NCI-H146 (cell line): ENCODE data around the gene ZBTB16.

Experiments
- DNase-seq: peaks from one replicate; lab custom pipeline; 2025; lab: John Stamatoyannopoulos, UW

ZBTB16 gene

DNA sequence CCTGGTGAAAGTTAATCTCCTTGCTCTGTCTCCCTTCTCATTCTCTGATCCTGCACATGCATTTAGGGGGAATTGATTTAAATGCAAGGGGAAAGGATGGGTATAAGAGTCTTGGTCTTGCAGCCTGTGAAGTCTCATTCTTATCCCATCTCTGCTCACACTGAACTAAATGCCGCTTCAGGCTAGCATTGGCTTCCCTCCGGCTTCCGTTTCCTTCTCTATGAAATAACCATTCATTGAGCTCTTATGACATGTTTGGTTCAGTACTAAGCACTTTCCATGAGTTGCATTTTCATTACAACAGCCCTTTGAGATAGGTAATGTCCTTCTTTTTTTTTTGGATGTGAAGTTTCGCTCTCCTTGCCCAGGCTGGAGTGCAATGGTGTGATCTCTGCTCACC, 5.6 kb downstream of the ZBTB16 start:
- no peak for DNase-seq

DNA sequence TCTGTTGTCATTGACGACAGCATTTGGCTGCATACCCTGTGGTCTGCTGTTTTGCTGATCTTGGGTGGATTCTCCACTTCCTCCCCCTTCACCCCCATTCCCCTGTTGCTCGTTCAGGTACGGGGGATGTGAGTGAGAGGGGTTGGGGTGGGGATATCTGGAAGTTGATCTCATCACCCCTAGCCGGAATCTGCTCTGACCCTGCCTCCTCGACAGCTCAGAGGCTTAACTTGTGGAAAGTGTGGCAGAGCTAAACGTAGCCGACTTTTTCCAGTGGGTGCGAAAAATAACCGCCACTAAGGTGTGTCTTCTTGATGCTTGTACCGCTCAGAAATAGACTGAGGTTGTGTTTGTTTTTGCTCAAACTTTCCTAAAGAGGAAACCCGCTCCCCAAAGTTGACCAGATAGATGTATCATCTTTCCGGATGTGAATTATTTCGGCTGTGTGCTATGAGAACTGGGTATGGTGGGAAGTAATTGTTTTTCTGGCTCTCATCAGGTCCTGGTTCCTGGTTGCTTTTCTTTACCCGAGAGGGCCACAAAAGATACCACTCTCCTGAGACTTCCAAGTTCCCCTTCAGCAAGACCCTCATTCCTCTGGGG, 6.6 kb downstream of the ZBTB16 start:
- no peak for DNase-seq

DNA sequence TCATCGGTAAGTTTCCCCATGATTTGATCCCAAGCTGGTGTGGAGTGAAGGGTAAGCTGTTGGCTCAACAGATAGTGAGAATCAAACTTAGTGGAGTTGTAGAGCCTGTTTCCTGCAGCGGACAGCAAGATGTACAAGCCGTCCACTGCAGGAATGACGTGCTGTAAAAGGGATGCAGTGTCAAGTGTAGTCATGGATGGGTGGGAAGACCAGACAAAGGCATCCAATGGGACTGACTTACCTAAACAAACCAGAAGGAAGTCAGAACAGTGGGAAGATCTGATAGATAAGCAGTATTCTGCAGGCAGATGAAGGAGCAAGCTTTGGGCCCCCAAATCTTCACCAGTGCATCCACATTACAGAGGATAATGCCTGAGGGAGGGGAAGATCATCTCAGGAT, 8.8 kb downstream of the ZBTB16 start:
- no peak for DNase-seq

DNA sequence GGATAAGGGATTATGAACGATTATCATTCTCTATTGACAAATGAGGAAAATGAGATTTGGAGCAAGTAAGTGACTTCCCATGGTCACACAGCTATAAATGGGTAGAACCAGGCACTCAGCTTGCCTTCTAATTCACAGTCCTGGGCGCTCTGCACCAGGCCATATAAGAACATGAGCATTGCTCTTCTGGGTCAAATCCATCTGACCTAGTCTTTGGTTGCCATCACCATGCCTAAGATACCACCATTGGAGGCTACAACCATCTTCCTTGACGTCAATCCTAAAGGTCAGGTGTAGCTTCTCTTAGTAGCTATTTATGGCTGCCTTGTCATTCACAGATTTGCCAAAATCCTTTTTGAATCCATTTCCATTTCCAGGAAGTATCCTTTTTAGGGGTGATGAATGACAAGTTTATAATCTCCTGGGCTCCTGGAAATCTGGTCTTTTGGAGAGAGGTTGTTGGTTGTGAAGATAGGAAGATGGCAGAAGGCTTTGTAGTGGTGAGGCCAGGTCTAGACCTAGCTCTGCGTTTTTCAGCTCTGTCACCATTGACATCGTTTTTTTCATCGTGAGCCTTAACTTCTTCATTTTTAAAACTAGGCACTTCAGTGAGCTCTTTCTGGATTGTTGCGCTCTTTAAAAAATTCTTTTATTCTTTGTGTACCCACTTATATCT, 11.1 kb downstream of the ZBTB16 start:
- no peak for DNase-seq

DNA sequence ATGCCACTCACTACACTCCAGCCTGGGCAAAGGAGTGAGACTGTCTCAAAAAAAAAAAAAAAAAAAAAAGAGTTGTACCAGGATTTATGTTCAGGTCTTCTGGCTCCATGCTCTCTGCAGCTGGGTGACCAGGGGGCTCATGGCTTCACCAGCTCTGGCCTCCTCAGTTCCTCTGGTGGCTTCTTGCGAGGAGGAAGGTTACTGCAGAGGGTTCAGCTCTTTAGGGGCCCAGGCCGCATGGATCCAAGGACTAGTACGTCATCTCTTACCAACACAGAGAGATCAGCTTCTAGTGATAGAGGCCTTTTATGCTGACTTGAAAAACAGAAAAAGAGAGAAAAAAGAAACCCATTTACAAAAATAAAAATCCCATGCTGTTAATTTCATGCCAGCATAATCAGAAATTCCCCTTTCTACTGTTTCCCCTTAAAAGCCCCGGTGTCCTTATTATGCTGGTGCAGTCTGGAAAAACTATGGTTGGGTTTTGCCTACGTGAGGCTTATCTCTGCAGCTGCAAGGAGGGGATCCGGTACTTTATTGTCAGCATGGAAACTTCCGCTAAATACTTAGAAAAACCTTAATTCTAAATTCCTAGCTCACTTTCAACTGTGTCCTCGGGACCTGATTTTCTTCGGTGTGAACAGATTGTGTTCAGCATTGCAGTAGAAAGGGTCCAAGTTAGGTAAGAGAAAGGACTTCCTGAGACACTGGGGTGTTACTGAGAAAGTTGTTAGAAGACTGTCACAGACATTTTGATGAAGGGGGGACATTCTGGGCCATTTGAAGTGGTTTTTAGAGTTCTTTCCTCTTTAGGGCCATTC, 13.7 kb downstream of the ZBTB16 start:
- DNase-seq = no peak

DNA sequence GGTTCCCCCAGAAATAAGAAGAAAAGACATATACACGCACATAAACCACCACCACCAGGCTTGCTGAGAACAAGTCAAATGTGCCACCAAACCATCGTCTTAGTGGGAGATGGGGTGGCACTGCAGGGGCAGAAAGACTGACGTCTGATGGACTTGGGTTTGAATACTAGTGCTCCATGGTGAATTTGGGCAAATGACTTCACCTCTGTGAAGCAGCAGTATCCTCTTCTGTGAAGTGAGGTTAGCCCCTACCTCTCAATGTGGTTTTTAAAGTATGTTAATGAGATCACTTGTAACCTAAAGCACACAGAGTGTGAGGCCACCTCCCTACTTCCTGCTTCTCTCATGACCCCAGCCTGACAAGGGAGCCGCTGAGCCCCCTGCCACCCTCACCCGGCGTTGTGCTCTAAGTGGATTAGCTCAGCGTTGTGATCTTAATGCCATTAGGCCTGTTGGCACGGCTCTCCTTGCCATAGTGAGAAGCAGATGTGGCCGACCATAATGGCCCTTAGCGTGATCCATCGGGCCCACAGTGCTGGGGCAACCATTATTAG, 14.4 kb downstream of the ZBTB16 start:
- no peak for DNase-seq

DNA sequence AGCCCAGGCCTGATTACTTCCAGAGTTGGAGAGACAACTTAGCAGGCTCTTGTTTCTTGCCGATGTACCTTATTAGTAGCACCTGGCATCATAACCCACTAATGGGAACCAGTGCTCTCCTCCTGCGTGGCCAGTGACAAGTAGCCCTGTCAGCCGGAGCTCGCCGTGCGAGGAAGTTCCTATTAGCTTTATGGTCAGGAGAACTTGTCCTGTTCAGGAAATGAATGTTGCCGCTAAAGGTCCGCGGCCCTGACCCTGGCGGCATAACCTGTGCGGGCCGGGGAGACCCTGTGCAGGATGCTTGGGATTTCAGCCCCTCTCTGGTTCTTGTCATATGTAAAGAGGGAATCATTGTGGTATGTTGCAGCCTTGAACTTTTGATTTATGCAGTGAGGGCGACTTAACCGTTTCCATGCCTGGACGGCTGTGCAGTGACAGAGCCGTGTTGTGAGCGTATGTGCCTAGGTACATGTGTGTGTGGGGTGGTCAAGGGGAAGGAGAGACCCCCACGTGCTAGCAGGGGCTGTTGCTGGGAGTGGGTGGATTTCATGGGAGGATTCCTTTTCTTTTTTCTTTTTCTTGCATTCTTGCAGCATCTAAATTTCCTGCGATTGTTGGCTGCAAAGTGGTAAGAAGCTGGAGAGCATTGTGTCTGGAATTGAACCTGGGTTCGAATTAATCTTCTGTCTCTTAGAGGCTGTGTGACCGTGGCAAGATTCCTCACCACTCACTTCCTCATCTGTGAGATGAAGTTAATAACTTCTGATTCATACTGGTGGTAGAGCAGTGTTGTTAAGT, 15.2 kb downstream of the ZBTB16 start:
- DNase-seq = no peak

DNA sequence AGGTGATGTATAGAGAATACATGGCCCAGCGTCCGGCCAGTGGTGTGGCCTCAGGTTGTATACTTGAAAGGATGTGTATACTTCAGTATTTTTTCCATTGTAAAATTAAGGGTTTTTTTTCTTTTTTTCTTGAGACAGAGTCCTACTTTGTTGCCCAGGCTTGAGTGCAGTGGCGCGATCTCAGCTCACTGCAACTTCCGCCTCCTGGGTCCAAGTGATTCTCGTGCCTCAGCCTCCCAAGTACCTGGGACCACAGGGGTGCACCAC, 15.8 kb downstream of the ZBTB16 start:
- no peak for DNase-seq

DNA sequence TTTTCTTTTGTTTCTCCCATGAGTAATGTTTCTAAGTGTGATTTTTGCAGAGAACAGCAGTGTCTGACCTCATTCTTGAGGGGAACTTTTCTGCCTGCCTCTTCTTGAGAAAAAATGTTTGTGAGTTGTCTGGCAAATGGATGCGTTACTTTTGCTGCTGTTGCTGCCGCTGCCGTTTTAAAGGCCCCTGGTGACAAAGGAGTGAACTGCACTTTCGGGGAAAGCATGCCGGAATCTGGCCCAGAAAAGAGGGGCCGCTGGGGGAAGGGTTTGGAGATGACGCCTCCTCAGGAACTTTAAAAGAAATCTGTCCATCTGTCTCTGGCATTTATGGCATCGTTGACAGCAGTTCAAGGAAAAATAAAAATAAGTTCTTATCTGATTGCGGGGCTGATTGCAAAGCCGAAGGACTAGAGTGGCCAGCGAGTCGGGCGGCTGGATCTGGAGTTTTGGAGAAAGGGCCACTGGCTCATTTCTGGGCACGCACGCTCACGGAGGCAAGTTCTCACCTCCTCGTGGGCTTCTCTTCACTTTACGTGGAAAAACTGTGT, 16.5 kb downstream of the ZBTB16 start:
- no peak for DNase-seq

DNA sequence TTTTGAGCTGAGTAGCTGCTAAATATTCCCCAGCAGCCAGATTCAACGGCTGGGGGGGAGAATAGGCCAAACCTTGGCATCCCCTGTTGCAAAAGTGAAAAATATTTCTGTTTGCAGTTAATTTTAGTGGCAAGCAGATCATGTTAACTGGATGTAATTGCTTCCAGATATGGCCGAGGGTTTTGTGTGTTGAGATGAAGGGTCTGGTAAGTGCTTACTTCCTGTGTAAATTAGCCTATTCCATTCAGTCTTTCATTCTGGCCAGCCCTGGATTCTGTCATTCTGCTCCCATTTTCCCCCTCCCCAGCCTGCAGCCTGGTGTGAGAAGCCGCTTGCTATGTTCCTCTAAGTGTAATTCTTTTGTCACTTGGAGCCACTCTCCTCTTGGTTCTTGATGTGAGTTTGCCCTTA, 17.4 kb downstream of the ZBTB16 start:
- peak; percentile 56 for DNase-seq

DNA sequence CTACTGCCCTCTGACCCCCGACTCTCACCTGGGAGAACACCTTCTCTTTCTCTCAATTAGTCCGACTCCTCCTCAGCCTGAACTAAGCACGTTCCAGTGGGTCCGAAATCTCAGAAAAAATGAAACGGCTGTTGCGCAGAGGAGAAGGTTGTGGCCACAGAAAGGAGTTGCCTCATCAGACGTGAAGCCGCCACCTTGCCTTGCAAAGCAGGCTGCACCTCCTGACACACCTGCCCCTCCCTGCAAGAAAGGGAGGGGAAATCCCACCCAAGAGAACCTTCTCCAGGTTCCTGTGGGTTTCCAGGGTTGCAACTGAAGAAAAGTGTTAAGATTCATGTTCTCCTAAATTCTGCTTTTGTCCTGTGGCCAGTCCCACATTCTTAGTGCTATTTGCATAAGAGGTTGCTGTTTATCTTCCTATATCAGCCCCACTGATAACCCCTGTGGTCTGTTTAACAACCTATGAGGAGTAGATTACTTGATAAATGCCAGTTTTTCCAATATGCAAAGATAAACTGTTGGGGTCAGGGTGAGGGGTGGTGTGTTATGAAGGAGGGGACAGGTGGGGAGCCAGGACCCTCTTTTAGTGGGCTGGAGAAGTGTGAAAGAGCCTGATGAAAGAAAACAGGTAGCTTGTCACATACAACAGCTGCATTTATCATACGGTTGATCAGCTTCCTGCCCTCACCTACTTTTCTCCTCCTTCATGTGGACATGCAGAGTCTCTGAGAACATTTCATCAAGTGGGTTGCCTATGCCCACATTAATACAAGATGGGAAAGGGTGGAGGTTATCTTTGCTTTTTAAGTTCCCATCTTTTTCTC, 18.2 kb downstream of the ZBTB16 start:
- DNase-seq = no peak

- DNase-seq = peak; percentile 47
These were observed 18.9 kb downstream of the ZBTB16 start for GRCh38 chr11:114078423-114078822.

DNA sequence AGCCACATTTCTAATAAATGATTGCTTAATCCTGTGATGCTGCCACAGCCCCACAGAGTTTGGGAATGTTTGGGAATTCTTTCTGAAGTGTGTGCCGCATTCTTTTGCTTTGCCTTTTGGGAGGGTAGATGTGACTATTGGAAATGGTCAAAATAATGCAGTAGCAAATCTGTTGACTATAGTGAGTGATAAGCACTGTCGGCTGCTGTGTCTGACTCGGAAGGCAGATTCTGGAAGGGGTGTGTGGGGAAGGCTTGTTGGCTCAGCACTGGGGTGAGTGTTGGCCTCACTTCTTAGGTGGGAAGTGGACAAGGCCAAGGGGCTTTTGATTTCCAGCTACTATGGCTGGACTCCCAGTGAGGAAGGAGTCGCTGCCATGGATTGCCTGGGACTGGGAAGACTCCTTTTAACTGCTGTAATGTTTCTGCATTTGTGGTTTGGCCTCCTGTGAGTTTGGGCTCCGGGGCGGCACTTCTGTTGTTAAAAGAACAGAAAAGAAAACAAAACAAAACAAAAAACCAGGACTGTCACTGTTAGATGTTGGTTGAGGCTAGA, 20.1 kb downstream of the ZBTB16 start:
- no peak for DNase-seq

DNA sequence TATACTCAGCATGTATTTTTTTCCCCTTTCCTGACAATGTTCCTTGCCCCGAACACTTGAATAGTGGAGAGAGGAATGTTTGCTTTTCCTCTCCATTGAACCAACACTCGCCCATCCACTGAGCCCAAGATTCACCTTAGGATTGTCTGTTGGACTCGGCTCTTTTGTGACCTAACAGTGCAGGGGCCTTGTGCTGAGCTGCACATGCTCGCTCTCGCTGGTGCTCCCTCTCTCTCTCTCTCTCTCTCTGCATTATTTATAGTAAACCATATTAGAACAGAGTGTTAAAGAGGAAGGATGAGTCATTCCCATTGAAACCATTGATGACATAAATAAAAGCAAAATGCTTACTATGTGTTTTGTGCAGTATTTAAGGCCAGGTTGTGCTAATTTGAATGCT, 20.7 kb downstream of the ZBTB16 start:
- no peak for DNase-seq

DNA sequence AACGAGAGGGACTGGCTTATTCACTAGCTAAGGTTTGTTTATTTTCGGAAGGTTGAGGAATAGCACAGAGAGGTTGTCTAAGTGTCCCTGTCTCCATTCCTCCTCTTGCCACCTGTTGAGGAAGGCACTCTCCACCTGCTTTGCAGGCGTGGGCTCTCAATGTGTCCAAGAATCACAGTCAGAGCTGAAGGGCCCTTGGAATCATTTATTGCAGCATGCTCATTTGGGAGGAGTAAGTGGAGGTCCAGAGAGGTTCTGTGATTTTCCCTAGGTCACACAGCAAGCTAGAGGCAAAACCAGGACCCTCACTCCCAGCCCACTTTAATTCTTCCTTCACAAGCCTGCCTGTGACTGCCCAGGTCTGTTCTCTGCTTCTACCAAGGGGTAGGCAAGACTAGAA, 21.3 kb downstream of the ZBTB16 start:
- no peak for DNase-seq

DNA sequence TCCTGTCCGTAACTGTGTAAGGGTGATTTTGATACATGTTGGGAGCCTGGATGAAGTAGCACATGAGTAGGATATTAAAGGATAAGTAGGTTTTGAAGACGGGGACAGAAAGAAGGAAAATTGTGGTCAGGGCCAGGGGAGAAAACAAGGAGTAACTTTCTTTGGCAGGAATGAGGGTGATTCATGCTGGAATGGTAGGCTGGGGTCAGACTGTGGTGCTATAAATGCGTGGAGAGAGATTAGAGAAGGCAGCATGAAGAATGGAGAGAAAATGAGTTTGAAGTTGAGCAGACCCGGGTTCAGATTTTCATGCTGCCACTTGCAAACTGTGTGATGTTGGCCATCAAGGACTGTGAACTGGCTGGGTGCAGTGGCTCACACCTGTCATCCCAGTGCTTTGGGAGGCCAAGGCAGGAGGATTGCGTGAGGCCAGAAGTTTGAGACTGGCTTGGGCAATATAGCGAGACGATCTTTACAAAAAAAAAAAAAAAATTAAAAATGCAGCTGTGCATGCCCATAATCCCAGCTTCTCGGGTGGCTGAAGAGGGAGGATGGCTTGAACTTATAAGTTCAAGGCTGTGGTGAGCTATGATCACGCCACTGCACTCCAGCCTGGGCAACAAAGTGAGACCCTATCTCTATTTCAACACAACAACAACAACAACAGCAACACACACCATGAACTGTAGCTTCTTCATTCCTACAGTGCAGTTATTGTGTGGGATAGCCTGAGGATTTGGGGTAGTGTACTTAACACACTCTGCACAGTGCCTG, 22.3 kb downstream of the ZBTB16 start:
- no peak for DNase-seq

- no peak for DNase-seq
These were observed 22.9 kb downstream of the ZBTB16 start for GRCh38 chr11:114082415-114082748.

DNA sequence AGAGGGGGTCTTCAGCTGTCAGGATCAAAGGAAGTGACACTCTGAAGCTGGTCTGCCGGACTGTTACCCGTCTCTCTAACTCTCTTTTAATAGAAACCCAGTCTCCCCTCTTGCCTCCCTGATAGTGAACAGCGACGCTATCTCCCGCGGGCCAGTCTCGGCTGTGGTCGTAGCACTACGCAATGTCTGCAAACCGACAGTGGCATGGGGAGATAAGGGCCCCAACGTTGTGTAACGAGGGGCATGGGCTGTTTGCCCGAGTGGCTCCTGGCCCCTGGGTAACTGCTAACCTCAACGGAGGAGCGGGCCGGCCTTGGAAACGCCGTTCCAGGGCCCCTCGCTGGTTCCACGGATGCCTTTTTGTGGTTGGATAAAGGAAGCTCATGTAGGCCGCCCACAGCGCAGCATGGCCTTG, 23.3 kb downstream of the ZBTB16 start:
- no peak for DNase-seq

- no peak for DNase-seq
These were observed 24.1 kb downstream of the ZBTB16 start for GRCh38 chr11:114083391-114084252.
